GM18508 (cell line): ENCODE measurements around the gene PRSS53.

Experiments
- ATAC-seq: cut with Tn5 transposase; IDR thresholded peaks from one replicate; pipeline ENCODE4 v1.9.1; 2021; ENCODE audit warnings: moderate number of reproducible peaks; ENCODE audit not compliant: insufficient read depth, unreplicated experiment

The PRSS53 gene

DNA sequence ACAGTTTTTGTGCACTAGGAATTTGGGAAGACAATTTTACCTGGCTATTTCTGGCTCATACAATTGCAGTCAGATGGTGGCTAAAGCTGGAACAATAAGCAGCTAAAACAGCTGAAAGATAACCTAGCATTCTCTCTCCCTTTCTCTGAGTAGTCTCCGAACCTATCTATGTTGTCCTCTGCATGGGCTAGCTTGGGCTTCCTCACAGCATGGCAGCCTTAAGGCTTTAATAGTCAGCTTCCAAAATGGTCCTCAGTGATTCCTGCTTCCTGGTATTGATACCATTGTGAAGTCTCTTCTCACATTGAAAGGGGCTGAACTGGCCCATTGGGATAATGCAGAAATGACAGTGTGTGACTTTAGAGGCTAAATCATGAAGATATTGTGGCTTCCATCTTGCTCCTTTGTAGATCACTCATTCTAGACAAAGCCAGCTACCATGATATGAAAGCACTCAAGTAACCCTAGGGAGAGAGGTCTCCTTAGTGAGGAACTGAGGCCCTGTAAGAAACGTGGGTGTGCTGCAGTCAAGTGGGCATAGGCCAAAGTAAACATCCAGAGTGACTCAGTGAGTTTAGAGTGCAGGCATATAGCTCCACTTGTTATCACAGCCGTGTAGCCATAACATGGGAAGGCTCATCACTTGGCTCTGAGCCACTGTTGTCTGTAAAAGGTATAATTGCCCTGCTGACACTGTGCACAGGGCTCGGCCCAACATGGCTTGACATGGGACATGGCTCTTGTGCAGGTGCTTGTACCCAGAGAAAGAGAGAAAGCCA is 11.3 kb upstream of the PRSS53 start:
- ATAC-seq, result no peak

DNA sequence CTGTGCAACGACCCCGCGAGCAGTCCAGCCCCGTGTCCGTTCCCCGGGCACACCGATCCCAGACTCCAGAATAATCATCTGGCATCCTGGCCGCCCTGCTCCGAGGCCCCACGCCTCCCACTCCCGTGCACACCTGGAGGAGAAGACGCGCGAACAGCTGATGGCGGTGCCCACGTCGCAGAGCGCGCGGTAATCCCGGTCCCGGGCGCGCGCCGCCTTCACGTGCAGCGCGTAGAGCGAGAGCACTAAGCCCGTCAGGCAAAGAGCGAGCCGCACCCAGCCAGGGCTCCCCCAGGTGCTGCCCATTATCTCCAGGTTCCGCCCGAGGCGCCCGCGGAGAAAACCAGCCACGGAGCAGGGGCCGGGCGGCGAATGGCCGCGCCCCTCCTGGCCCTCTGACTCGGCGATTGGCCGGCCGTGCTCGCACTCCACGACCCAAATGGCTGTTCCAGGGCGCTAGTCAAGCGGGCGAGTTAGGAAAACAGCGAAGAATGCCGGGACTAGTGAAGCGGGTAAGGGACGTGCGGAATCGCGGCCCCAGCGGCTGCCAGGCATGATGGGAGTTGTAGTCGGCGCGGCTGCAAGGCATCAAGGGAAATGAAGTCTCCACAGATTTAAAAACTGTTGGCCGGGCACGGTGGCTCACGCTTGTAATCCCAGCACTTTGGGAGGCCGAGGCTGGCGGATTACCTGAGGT is 5.8 kb upstream of the PRSS53 start, which contains the start of gene VKORC1:
VKORC1 (minus strand) TSS at position 374 of the 697 bp plus-strand sequence; CDS start at position 306, 68 bp downstream.
- ATAC-seq, result peak; percentile 63

DNA sequence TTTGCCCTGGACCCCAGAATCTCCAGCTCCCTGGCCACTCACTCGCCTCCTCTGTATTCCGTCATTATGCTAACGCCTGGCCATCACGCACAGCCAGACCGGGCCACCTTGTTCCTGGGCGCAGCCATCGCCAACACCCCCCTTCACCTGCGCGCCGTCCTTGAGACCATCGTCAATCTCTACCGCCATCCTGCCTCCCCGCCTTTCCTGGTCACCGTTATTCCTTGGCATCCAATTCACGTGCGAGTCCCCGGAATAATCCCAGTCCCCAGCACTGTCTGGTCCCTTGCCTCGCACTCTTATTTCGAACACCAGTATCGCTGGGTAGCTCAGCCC is 5.3 kb upstream of the PRSS53 start:
- ATAC-seq, result peak; percentile 5

DNA sequence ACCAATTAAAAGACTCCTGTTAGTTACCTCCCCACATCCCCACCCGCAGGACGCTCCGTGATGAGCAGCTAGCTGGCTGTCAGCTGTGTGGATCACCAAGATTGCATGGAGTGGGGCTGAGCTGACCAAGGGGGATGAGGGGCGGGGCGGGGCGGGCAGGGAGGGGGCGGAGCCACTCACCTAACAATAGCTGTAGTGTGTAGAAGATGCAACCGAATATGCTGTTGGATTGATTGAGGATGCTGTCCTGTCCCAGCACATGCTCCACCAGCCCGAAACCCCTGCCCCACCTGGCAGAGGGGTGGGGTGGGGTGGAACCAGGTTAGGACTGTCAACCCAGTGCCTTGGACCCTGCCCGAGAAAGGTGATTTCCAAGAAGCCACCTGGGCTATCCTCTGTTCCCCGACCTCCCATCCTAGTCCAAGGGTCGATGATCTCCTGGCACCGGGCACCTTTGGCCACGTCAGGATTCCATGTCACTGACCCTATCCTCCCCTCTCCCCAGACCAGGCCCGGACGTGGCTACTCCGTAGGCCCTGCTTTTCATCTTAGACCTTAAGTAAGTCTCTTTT is 4.5 kb upstream of the PRSS53 start:
- no peak for ATAC-seq

DNA sequence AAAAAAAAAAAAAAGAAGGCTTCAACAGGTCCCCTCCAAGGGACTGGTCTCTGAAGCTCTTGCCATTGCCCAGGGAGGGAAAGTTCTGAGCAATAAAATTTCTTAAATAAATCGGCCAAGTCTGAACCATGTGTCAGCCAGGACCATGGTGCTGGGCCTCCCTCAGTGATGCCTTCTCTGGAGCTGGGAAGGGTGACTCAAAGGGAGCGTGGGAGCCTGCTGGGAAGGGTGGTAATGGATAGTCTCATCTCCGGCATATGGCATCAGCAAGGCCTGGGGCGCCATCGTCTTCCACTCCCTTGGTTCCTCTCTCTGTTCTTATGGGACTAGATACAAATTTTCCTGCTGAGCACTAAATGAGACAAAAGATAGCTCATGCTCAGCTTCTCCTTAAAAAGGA is 3.6 kb upstream of the PRSS53 start:
- ATAC-seq, result no peak

DNA sequence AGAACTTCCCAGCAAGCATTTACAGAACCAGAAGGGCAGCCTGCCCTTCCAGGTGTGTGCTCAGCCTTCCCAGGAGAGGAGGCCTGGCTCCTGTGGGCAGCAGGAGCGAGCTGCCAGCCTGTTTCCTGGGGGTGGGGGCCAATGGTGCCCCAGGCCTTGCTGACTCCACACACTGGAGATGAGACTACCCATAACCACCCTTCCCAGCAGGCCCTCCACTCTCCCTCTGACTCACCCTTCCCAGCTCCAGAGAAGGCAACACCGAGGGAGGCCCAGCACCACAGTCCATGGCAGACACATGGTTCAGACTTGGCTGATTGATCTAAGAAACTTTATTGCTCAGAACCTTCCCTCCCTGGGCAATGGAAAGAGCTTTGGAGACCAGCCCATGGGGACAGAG is 1.8 kb upstream of the PRSS53 start:
- ATAC-seq, result no peak

DNA sequence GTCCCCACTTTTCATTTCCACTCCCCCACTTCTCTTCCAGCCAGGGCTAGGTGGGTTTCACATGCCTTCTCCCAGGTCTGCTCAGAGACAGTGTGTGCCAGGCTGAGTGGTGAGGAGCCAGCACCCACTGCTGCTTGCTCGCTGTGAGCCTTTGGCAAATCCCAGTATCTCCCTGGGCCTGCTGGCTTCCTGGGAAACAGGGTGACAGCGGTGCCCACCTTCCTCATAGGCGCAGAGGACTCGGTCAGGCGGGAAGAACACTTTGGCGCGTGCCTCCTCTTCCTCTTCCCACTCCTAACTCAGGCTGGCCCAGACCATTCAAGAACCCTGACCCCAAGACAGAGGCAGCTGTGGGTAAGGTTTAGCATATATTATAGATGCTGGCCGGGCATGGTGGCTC is 456 bp upstream of the PRSS53 start:
- no peak for ATAC-seq

DNA sequence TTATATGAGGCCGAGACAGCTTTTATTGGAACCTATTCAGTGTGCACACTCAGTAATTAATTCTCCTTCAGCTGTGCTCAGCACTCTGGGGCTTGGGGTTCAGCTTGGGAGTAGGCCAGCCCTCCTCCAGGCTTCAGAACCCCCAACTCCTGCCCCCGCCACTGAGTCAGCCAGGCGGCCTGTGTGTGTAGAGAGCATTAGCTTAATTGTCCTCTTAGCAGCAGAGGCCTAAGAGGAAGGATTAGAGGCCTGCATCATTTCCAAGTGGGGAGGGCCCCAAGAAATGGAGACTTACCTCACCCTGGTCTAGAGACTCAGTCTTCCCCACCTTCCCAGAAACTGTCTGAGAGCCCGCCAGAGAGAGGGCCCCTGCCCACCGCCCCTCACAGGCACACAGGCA is 772 bp downstream of the PRSS53 start:
- no peak for ATAC-seq

DNA sequence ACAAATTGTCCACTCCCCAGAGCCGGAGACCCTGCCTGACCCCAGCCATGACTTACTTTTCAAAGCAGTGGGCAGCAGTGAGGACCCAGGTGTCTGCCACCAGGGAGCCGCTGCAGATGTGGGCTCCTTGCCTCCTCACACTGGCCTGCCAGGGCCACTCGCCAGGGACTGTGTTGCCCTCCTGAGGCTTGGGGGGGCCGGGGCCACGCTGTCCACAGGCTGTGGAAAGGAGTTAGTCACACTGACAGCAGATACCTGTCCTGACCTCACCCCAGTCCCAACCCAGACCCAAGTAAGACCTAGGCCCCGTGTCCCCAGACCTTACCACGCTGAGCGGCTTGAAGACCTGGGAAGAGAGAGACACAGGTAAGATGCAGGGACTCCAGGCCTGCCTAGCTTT is 1.3 kb downstream of the PRSS53 start:
- ATAC-seq, result no peak

DNA sequence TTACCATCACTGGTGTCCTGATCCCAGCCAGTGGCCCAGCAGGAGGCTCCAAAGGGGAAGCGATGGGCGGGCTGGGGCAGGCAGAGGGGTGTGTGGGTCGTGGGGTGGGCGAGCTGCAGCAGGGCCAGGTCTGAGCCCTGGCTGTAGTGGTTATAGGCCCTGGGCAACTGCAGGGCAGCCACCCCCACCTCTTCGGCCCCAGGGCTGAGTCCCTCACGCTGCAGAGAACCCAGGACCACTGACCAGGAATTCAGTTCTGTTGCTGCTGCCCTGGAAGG is 2.2 kb downstream of the PRSS53 start:
- ATAC-seq, result no peak

DNA sequence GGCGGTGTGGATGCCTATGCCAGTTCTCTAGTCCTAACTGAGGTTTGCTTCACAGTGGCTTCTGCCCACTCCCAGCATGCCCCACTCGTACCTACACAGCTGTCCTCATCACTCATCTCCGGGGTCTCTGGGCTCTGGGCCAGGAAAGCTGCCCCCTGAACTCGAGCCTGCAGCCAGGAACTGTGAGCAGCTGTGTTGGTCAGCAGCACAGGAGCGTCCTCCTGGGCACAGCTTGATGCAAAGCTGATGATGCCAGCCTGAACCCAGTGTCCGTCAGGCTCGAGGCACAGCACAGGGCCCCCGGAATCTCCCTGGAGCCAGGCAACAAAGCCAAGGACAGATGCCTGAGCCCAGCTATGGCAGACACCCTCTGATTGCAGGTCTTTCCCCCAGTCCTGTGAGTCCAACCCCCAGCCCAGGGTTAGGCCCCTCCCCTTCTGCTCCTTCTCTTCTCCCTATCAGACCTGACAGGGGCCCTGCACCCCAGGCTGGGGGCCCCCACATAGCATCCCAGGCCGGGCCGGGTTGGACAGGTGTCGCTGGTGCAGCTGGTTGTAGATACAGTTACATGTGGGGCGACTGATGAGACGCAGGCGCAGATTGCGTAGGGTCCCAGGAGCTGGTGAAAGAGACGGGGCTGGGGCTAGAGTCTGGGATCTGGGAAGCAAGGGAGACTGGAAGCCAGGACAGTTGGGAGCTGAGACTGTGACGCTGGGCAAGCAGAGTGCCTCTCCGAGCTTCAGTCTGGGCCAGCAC is 2.7 kb downstream of the PRSS53 start:
- no peak for ATAC-seq

DNA sequence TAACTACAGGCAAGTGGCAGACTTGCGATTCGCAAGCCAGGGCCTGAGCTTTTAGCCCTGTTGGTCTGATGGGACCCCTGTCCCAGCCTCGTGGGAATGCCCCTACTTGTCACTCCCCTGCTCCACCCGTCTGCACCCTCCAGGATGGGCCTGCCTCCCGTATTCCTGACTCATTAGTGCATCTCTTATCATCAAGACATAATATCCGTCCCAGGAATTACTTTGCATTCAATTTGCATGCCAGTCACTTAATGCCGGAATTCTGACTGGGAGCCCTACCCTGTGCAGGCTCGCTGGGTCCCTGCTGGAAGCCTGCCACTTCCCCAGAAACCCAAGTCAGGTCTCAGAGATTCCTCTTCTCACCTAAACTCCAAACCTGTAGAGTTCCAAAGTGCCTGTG is 3.3 kb downstream of the PRSS53 start:
- no peak for ATAC-seq

DNA sequence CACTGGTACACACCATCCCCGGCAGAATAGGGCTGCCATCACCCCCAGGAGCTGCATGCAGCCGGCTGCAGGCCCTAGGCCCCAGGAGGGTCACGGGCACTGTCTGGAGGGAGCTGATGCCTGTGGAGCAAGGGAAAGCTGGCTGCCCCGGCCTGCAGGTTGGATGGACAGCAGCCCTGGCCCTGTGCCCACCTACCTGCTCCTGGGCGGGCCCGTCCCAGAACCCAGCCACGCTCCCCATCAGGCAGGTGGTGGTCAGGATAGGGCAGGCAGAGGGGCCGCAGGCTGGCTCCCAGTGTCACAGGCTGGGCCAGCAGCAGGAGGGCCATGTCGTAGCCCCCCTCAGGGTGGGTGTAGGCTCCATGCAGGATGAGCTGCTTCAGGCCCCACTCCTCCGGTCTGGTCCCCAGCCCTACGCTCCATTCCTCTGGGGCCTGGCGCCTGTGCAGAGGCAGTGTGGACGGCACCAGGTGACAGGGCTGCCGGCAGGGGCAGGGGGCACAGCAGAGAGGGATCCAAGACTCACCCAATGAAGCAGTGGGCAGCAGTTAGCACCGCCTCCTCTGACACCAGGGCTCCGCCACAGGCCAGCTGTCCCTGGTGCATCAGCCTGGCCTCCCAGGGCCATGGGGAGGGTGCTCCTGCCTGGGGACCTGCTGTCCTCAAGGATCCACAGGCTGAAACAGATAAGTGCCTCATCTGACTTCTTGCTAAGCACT is 4.0 kb downstream of the PRSS53 start:
- ATAC-seq, result no peak

DNA sequence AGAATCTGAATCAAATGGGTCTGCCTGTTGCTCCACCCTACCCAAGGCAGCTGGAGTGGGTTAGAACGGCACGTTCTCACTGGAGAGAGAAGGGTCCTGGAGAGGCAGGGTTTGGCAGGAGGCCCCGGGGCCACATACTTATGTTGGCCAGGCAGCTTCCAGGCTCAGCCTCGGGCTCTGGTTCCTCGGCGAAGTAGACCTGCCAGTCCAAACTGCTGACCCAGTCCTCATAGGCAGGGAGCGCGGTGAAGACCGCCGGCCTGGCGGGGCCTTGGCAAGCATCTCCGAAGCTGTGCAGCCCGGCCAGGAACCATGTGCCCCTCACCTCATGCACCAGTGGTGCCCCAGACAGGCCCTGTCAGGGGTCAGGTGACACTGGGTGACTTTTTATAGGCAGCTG is 4.8 kb downstream of the PRSS53 start:
- ATAC-seq, result no peak

DNA sequence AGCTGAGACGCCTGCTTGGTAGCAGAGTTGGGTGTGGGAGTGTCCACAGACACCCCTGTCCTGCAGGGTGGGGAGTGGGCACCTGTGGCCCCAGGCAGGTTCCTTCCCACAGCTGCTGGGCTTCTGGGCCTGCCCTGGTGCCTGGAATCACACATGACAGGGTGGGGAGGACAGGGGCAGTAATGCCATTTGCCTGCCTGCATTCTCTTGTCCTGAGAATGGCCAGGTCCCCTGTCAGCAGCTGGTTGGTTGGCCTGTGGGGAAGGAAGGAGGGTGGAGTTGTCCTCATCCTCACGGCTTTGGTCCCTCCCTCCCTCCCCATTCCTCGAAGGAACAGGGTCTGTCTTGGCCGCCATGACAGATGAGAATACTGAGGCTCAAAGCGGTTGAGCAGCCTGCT is 5.2 kb downstream of the PRSS53 start:
- no peak for ATAC-seq

DNA sequence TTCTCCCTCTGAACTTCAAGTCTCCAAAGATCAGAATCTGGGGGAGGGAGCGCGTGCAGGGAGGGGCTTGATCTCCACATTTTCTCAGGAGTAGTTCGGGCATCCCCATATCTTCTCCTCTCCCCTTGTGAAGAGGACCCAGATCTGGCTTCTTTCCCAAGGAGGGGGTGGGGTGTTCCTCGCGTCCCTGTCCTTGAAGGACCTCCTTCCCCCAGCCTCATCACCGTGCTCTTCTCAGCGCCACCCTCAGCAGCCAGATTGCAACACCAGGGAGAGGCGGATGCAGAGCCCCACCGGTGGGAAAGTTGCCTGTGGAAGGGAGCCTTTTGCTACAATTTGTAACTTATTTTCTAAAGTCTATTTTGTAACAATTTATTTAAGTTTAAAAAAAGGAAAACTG is 5.7 kb downstream of the PRSS53 start:
- no peak for ATAC-seq

DNA sequence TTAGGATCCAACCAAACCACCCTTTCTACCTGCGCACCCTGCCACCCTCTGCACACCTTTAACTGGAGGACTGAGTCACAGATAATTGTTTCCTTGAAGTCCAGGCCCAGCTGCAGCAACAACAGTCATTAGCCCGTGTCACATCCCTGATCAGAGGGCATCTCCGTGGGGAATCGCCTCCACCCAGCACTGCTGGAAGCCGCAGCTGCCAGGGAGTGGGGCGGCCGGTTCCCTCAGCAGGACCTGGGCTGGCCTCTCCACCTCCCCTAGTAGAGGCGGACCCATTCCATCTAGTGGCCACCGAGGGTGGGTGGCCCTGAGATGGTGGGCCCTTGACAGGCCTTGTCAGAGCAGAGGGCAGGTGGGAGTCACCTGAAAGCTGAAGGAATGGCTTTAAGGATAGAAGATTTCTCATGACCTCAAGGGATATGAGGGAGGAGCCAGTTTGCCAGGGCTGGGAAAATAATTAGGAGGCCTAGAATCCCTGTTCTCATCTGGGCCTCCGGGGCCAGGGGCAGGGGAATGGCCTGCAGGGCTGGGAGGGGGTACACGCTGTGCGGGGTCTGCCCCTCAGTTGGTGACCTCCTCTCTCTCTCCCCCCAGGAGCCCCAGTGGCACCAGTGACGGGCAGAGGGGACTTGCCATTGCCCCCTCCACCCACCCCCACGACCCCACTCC is 6.2 kb downstream of the PRSS53 start:
- ATAC-seq, result no peak

DNA sequence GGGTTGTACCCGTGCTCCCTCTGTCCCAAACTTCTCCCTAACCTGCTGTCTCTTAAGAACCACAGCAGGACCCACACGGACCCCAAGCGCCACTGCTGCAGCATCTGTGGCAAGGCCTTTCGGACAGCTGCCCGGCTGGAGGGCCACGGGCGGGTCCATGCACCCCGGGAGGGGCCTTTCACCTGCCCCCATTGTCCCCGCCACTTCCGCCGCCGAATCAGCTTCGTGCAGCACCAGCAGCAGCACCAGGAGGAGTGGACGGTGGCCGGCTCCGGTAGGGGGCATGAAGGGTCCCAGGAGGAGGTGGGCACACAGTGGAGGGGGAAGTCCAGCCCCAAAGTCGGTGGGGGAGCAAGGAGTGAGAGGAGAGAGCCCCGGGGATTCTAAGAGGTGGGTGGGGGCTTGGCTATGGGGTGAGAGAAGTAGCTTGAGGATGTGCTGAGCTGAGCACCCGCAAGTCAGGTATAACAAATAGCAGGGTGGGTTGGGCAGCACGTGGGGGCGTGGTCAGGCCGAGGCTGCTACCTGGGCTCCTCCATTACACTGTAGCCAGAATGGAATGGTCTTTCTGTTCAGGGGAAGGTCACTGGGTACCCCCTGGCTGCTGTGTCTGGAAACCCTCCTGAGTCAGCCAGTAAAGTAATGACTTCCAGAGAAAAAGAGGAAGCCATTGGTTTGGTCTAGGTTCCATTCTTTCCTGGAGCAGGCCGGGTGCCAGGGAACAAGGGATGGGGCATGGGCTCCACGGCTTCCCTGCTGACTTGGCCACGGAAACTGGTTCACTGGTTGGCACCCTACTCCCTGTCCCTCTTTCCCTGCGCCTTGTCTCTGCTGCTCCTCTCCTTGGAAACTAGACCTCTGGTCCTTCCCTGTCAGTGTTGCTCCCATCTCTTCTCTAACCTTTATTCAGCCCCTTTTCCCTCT is 7.1 kb downstream of the PRSS53 start:
- ATAC-seq, result no peak
